Activated naive CD4-positive, alpha-beta T cell treated with anti-CD3 and anti-CD28 coated beads, Interleukin-2, amount 10 ng/mL, durations not matched to agents 7 days and 5 days (primary cell): ENCODE data around the gene STK10.

Experiments
- CTCF ChIA-PET: fragments of 350-600 bp; sonication (Branson Sonifier 250); formaldehyde crosslinking; loops from one replicate; lab custom pipeline; 2021; ENCODE audit warnings: antibody characterized with exemption; lab: Charles Lee
- DNase-seq: peaks from one replicate; pipeline ENCODE4 v3.0.0-alpha.2; 2020
- H3K27ac Mint-ChIP-seq: one replicate; pipeline ENCODE4 v1.8.0; 2021; ENCODE audit warnings: mild to moderate bottlenecking, moderate library complexity, mixed read lengths
- H3K27me3 Mint-ChIP-seq: one replicate; pipeline ENCODE4 v1.8.0; 2021; ENCODE audit warnings: mild to moderate bottlenecking, mixed read lengths
- H3K36me3 Mint-ChIP-seq: one replicate; pipeline ENCODE4 v1.8.0; 2021; ENCODE audit warnings: mixed read lengths
- H3K4me1 Mint-ChIP-seq: one replicate; pipeline ENCODE4 v1.8.0; 2021; ENCODE audit warnings: mixed read lengths
- H3K4me3 Mint-ChIP-seq: one replicate; pipeline ENCODE4 v1.8.0; 2021; ENCODE audit warnings: mild to moderate bottlenecking, moderate library complexity, mixed read lengths
- H3K9me3 Mint-ChIP-seq: one replicate; pipeline ENCODE4 v1.8.0; 2021; ENCODE audit warnings: mixed read lengths

The STK10 gene

GRCh38 chr5:172008689-172009141 lies 179.3 kb downstream of the STK10 start:
- Mint-ChIP-seq H3K4me1 (peaks cover 34% of the 10 kb centered on the region), H3K9me3 (no peaks in the 10 kb centered on the region), H3K36me3 (peaks cover 7% of the 10 kb centered on the region), H3K4me3 (no peak overlapping the region), H3K27ac (no peak overlapping the region), H3K27me3 (no peaks in the 10 kb centered on the region)
- no peak for DNase-seq
- CTCF ChIA-PET, result interaction anchor here (1.1 to 3.7 kb wide), 2 partner anchors 23 to 97 kb away, joined by 3 to 29 read pairs; no protein-coding TSS in a partner anchor

GRCh38 chr5:172008111-172008455 lies 179.9 kb downstream of the STK10 start:
- H3K27ac Mint-ChIP-seq, result peak overlapping the region; percentile 92
- peaks cover 7% of the 10 kb centered on the region for H3K36me3 Mint-ChIP-seq
- peaks cover 40% of the 10 kb centered on the region for H3K4me1 Mint-ChIP-seq
- peak overlapping the region; percentile 87 for H3K4me3 Mint-ChIP-seq
- CTCF ChIA-PET, result interaction anchor here (1.1 to 3.7 kb wide), 3 partner anchors 24 to 181 kb away, joined by 3 to 29 read pairs (median 5); partner anchors contain the start of gene STK10
- H3K9me3 Mint-ChIP-seq, result no peaks in the 10 kb centered on the region
- H3K27me3 Mint-ChIP-seq, result no peaks in the 10 kb centered on the region
- DNase-seq, result no peak

- Mint-ChIP-seq H3K4me1 (peaks cover 44% of the 10 kb centered on the region), H3K4me3 (peak overlapping the region; percentile 87), H3K36me3 (peaks cover 7% of the 10 kb centered on the region), H3K27me3 (no peaks in the 10 kb centered on the region), H3K9me3 (no peaks in the 10 kb centered on the region), H3K27ac (peak overlapping the region; percentile 92)
- CTCF ChIA-PET, result interaction anchor here (1.1 to 3.7 kb wide), 9 partner anchors 10 to 181 kb away, joined by 3 to 29 read pairs (median 6); partner anchors contain the start of gene STK10
- peak; percentile 47 for DNase-seq
These were observed 180.6 kb downstream of the STK10 start for GRCh38 chr5:172007175-172008110.

GRCh38 chr5:172006321-172007174 lies 181.5 kb downstream of the STK10 start, which contains the start of gene FBXW11:
FBXW11 (minus strand) TSS chr5:172006638; CDS start chr5:172006502, 136 bp downstream.
- peak within 1 kb of the TSS; percentile 87 for H3K4me3 Mint-ChIP-seq
- DNase-seq, result peak; percentile 97
- peak within 1 kb of the TSS; percentile 93 for H3K27ac Mint-ChIP-seq
- H3K36me3 Mint-ChIP-seq, result peaks cover 7% of the 10 kb centered on the region
- H3K4me1 Mint-ChIP-seq, result peaks cover 49% of the 10 kb centered on the region
- H3K27me3 Mint-ChIP-seq, result no peaks in the 10 kb centered on the region
- CTCF ChIA-PET, result interaction anchor here (0.6 to 3.7 kb wide), 12 partner anchors 9 to 522 kb away, joined by 3 to 29 read pairs (median 5); partner anchors contain the start of gene STK10
- no peaks in the 10 kb centered on the region for H3K9me3 Mint-ChIP-seq

- peak; percentile 39 for DNase-seq
These were observed 182.2 kb downstream of the STK10 start for GRCh38 chr5:172005708-172006320.

GRCh38 chr5:172004824-172005237 lies 183.2 kb downstream of the STK10 start:
- CTCF ChIA-PET, result interaction anchor here (0.6 to 3.7 kb wide), 4 partner anchors 92 to 282 kb away, joined by 3 to 29 read pairs (median 4); no protein-coding TSS in a partner anchor
- H3K36me3 Mint-ChIP-seq, result peaks cover 12% of the 10 kb centered on the region
- H3K4me1 Mint-ChIP-seq, result peaks cover 59% of the 10 kb centered on the region
- no peaks in the 10 kb centered on the region for H3K9me3 Mint-ChIP-seq
- peak overlapping the region; percentile 93 for H3K27ac Mint-ChIP-seq
- H3K4me3 Mint-ChIP-seq, result peak overlapping the region; percentile 87
- no peaks in the 10 kb centered on the region for H3K27me3 Mint-ChIP-seq
- peak; percentile 28 for DNase-seq

More at GRCh38 chr5:172005708-172006320, 182.2 kb downstream of the STK10 start:
- peaks cover 7% of the 10 kb centered on the region for H3K36me3 Mint-ChIP-seq
- CTCF ChIA-PET, result interaction anchor here (0.6 to 3.7 kb wide), 10 partner anchors 8 to 521 kb away, joined by 3 to 29 read pairs (median 6); no protein-coding TSS in a partner anchor
- H3K27ac Mint-ChIP-seq, result peak overlapping the region; percentile 93
- H3K4me3 Mint-ChIP-seq, result peak overlapping the region; percentile 87
- no peaks in the 10 kb centered on the region for H3K9me3 Mint-ChIP-seq
- peaks cover 55% of the 10 kb centered on the region for H3K4me1 Mint-ChIP-seq
- H3K27me3 Mint-ChIP-seq, result no peaks in the 10 kb centered on the region

- H3K4me3 Mint-ChIP-seq, result no peak overlapping the region
- CTCF ChIA-PET, result interaction anchor here (1.1 kb wide), 1 partner anchor 92 kb away, joined by 5 read pairs; no protein-coding TSS in a partner anchor
- no peaks in the 10 kb centered on the region for H3K27me3 Mint-ChIP-seq
- no peak overlapping the region for H3K27ac Mint-ChIP-seq
- no peaks in the 10 kb centered on the region for H3K9me3 Mint-ChIP-seq
- no peak for DNase-seq
- peaks cover 58% of the 10 kb centered on the region for H3K4me1 Mint-ChIP-seq
- H3K36me3 Mint-ChIP-seq, result peaks cover 13% of the 10 kb centered on the region
These were observed 184.3 kb downstream of the STK10 start for GRCh38 chr5:172003746-172004145.

GRCh38 chr5:172002840-172003512 lies 185.0 kb downstream of the STK10 start:
- Mint-ChIP-seq H3K27me3 (no peaks in the 10 kb centered on the region), H3K9me3 (no peaks in the 10 kb centered on the region), H3K27ac (no peak overlapping the region), H3K4me3 (no peak overlapping the region), H3K36me3 (peaks cover 13% of the 10 kb centered on the region), H3K4me1 (peaks cover 52% of the 10 kb centered on the region)
- CTCF ChIA-PET, result interaction anchor here (1.1 kb wide), 1 partner anchor 91 kb away, joined by 5 read pairs; no protein-coding TSS in a partner anchor
- no peak for DNase-seq

- Mint-ChIP-seq H3K36me3 (peaks cover 13% of the 10 kb centered on the region), H3K9me3 (no peaks in the 10 kb centered on the region), H3K27me3 (no peaks in the 10 kb centered on the region), H3K4me3 (no peak overlapping the region), H3K4me1 (peaks cover 49% of the 10 kb centered on the region), H3K27ac (no peak overlapping the region)
- CTCF ChIA-PET, result no interaction called here
- no peak for DNase-seq
These were observed 185.7 kb downstream of the STK10 start for GRCh38 chr5:172002310-172002709.

GRCh38 chr5:171999877-172000276 lies 188.1 kb downstream of the STK10 start:
- no peaks in the 10 kb centered on the region for H3K9me3 Mint-ChIP-seq
- peaks cover 20% of the 10 kb centered on the region for H3K36me3 Mint-ChIP-seq
- H3K4me3 Mint-ChIP-seq, result no peak overlapping the region
- DNase-seq, result no peak
- CTCF ChIA-PET, result interaction anchor here (1.2 kb wide), 1 partner anchor 41 kb away, joined by 3 read pairs; no protein-coding TSS in a partner anchor
- no peaks in the 10 kb centered on the region for H3K27me3 Mint-ChIP-seq
- H3K27ac Mint-ChIP-seq, result no peak overlapping the region
- H3K4me1 Mint-ChIP-seq, result peaks cover 37% of the 10 kb centered on the region

GRCh38 chr5:171999100-171999499 lies 188.9 kb downstream of the STK10 start:
- H3K27ac Mint-ChIP-seq, result no peak overlapping the region
- DNase-seq, result no peak
- H3K27me3 Mint-ChIP-seq, result no peaks in the 10 kb centered on the region
- peaks cover 19% of the 10 kb centered on the region for H3K36me3 Mint-ChIP-seq
- peaks cover 33% of the 10 kb centered on the region for H3K4me1 Mint-ChIP-seq
- no peaks in the 10 kb centered on the region for H3K9me3 Mint-ChIP-seq
- no peak overlapping the region for H3K4me3 Mint-ChIP-seq
- CTCF ChIA-PET, result interaction anchor here (1.2 to 2.4 kb wide), 2 partner anchors 8 to 40 kb away, joined by 3 to 10 read pairs; partner anchors contain the start of gene FBXW11

GRCh38 chr5:171997011-171997410 lies 191.0 kb downstream of the STK10 start:
- Mint-ChIP-seq H3K27ac (no peak overlapping the region), H3K4me3 (no peak overlapping the region), H3K9me3 (no peaks in the 10 kb centered on the region), H3K36me3 (peaks cover 26% of the 10 kb centered on the region), H3K27me3 (no peaks in the 10 kb centered on the region), H3K4me1 (peaks cover 18% of the 10 kb centered on the region)
- no peak for DNase-seq
- CTCF ChIA-PET, result interaction anchor here (1.3 to 2.4 kb wide), 3 partner anchors 10 to 19 kb away, joined by 3 to 10 read pairs (median 8); partner anchors contain the start of gene FBXW11
